Cardiac septum (tissue), 1 donor: ENCODE results near the gene ATXN1. TPM values are rescaled to one million over a fixed set of nuclear protein-coding genes. Genes with fewer than 3 reads are reported as not detected.
A peak's percentile ranks its signal among the peaks of the same experiment; 100 is the strongest.
"Not testable (repeated sequence)": the region's sequence is repeated elsewhere in the genome, so short reads cannot be mapped to it uniquely, and the experiment has no call there.

Source experiments
- DNase-seq: peaks from one replicate; pipeline ENCODE4 v3.0.0-alpha.2; 2020; ENCODE audit warnings: low spot score
- intact Hi-C: fragments of 100-400 bp; cut with DNase I; formaldehyde crosslinking; loops from one replicate; pipeline ENCODE4 v1.14.0; 2022
- total RNA-seq: library from RNA; stranded (reverse); fragmentation: NEBNext Ultra II Directional; extraction: Animal tissue kit (Norgen Biotek cat#: 25700); gene quantifications from one replicate; pipeline ENCODE4 v1.2.1, GENCODE V29; 2021
- donor health status: DM: no; HTN: no; CAD: no.

The ATXN1 gene
- total RNA-seq, 1 donor from 2014 or later, result 40.2 TPM

GRCh38 chr6:16421462-16421960 is 339.7 kb downstream of the ATXN1 start:
- intact Hi-C loops, result no loop called here
- no peak for DNase-seq

- DNase-seq, result no peak
- intact Hi-C loops, result no loop called here
Observed at GRCh38 chr6:16420715-16421461, 340.4 kb downstream of the ATXN1 start.

- intact Hi-C loops, result no loop called here
- no peak for DNase-seq
Observed at GRCh38 chr6:16420337-16420714, 340.9 kb downstream of the ATXN1 start.

GRCh38 chr6:16419636-16420336 is 341.5 kb downstream of the ATXN1 start:
- DNase-seq, result no peak
- intact Hi-C loops, result loop anchor here (10.0 kb wide), 1 partner anchor 345 kb away; the partner anchor contains the start of gene ATXN1

- intact Hi-C loops, result loop anchor here (10.0 kb wide), 1 partner anchor 347 kb away; the partner anchor contains the start of gene ATXN1
- no peak for DNase-seq
Observed at GRCh38 chr6:16418151-16418550, 343.1 kb downstream of the ATXN1 start.

- DNase-seq, result no peak
- intact Hi-C loops, result loop anchor here (10.0 kb wide), 1 partner anchor 349 kb away; the partner anchor contains the start of gene ATXN1
Observed at GRCh38 chr6:16415677-16416076, 345.6 kb downstream of the ATXN1 start.

- DNase-seq, result no peak
- intact Hi-C loops, result loop anchor here (10.0 kb wide), 1 partner anchor 351 kb away; the partner anchor contains the start of gene ATXN1
Observed at GRCh38 chr6:16414205-16414604, 347.1 kb downstream of the ATXN1 start.

- intact Hi-C loops, result loop anchor here (10.0 kb wide), 1 partner anchor 351 kb away; the partner anchor contains the start of gene ATXN1
- DNase-seq, result no peak
Observed at GRCh38 chr6:16413399-16413798, 347.9 kb downstream of the ATXN1 start.

- intact Hi-C loops, result loop anchor here (10.0 kb wide), 1 partner anchor 352 kb away; the partner anchor contains the start of gene ATXN1
- DNase-seq, result no peak
Observed at GRCh38 chr6:16412982-16413381, 348.3 kb downstream of the ATXN1 start.

- no peak for DNase-seq
- intact Hi-C loops, result loop anchor here (10.0 kb wide), 1 partner anchor 353 kb away; the partner anchor contains the start of gene ATXN1
Observed at GRCh38 chr6:16412171-16412570, 349.1 kb downstream of the ATXN1 start.

GRCh38 chr6:16409531-16410441 is 351.5 kb downstream of the ATXN1 start:
- intact Hi-C loops, result loop anchor here (2.0 to 10.0 kb wide), 2 partner anchors 77 to 355 kb away; partner anchors contain the start of gene ATXN1
- DNase-seq, result peak; percentile 85

GRCh38 chr6:16408766-16409165 is 352.5 kb downstream of the ATXN1 start:
- intact Hi-C loops, result no loop called here

GRCh38 chr6:16406966-16407365 is 354.3 kb downstream of the ATXN1 start:
- intact Hi-C loops, result no loop called here
- no peak for DNase-seq

More at GRCh38 chr6:16408766-16409165, 352.5 kb downstream of the ATXN1 start:
- no peak for DNase-seq

- DNase-seq, intact Hi-C loops: not testable (repeated sequence)
Observed at GRCh38 chr6:16406538-16406937, 354.7 kb downstream of the ATXN1 start.

GRCh38 chr6:16405375-16405774 is 355.9 kb downstream of the ATXN1 start:
- intact Hi-C loops, result no loop called here
- DNase-seq, result no peak

- DNase-seq, result no peak
- intact Hi-C loops, result no loop called here
Observed at GRCh38 chr6:16404456-16404855, 356.8 kb downstream of the ATXN1 start.

- intact Hi-C loops, result no loop called here
- no peak for DNase-seq
Observed at GRCh38 chr6:16403831-16404230, 357.4 kb downstream of the ATXN1 start.

GRCh38 chr6:16402581-16402900 is 358.7 kb downstream of the ATXN1 start:
- no peak for DNase-seq
- intact Hi-C loops, result no loop called here

- no peak for DNase-seq
- intact Hi-C loops, result no loop called here
Observed at GRCh38 chr6:16400248-16400760, 361.0 kb downstream of the ATXN1 start.
